ENCODE results near the gene PPM1A.
"Not testable (repeated sequence)": the region's sequence is repeated elsewhere in the genome, so short reads cannot be mapped to it uniquely, and the experiment has no call there.

The PPM1A gene

GRCh38 chr14:60320860-60321259, 71.8 kb downstream of the PPM1A start:
- DNase-seq (ENCODE audit: low read depth in 2 of 2): not testable (repeated sequence)

GRCh38 chr14:60323199-60323896, 74.3 kb downstream of the PPM1A start:
- DNase-seq (ENCODE audit: low read depth in 2 of 2): no peak

- DNase-seq (ENCODE audit: low read depth in 2 of 2): no peak
These were observed 75.8 kb downstream of the PPM1A start for GRCh38 chr14:60324837-60325236.

- no peak for DNase-seq (ENCODE audit: low read depth in 2 of 2)
These were observed 77.3 kb downstream of the PPM1A start for GRCh38 chr14:60326274-60326673.

- DNase-seq (ENCODE audit: low read depth in 2 of 2): peak in 1 of 2 donors; percentile 15
These were observed 78.7 kb downstream of the PPM1A start for GRCh38 chr14:60327447-60328331.

GRCh38 chr14:60328583-60328982, 79.6 kb downstream of the PPM1A start:
- no peak for DNase-seq (ENCODE audit: low read depth in 2 of 2)

GRCh38 chr14:60329274-60329673, 80.3 kb downstream of the PPM1A start:
- no peak for DNase-seq (ENCODE audit: low read depth in 2 of 2)

- DNase-seq (ENCODE audit: low read depth in 2 of 2): peak; percentile 61 to 73
These were observed 82.4 kb downstream of the PPM1A start for GRCh38 chr14:60331201-60332045.

GRCh38 chr14:60332046-60332399, 83.0 kb downstream of the PPM1A start:
- no peak for DNase-seq (ENCODE audit: low read depth in 2 of 2)

- DNase-seq (ENCODE audit: low read depth in 2 of 2): no peak
These were observed 83.8 kb downstream of the PPM1A start for GRCh38 chr14:60332869-60333268.

GRCh38 chr14:60339571-60339970, 90.5 kb downstream of the PPM1A start:
- no peak for DNase-seq (ENCODE audit: low read depth in 2 of 2)

- DNase-seq (ENCODE audit: low read depth in 2 of 2): no peak
These were observed 94.6 kb downstream of the PPM1A start for GRCh38 chr14:60343571-60344071.

GRCh38 chr14:60344751-60345150, 95.7 kb downstream of the PPM1A start:
- no peak for DNase-seq (ENCODE audit: low read depth in 2 of 2)

GRCh38 chr14:60346706-60347105, 97.7 kb downstream of the PPM1A start:
- no peak for DNase-seq (ENCODE audit: low read depth in 2 of 2)

- DNase-seq (ENCODE audit: low read depth in 2 of 2): no peak
These were observed 99.2 kb downstream of the PPM1A start for GRCh38 chr14:60348211-60348610.
